ENCODE data around the gene IMP4. TPM values are rescaled to one million over a fixed set of nuclear protein-coding genes. Genes with fewer than 3 reads are reported as not detected.

Gene IMP4
- total and polyA plus RNA-seq, 2 donors (not counting 1 experiment from before 2014, with no cell fraction given), result 102 to 164 TPM

- WGBS (ENCODE audit: insufficient coverage), result 10% methylated on average over 4 of the region's 7 CpGs
- peaks cover 41% of the 10 kb centered on the region for H3K4me1 Mint-ChIP-seq
- Histone ChIP-seq H3K79me2 (ENCODE audit: control insufficient read depth, insufficient read depth, low read length) (no peaks in the 10 kb centered on the region), H3K36me3 (replicated peaks in 1 of 2; ENCODE audit: control extremely low read depth in 1 of 2, control insufficient read depth in 1 of 2, extremely low read depth in 1 of 2, insufficient read depth in 2 of 2, low read length in 1 of 2) (peaks cover 0 to 13% of the 10 kb centered on the region in 2 experiments), H3K9ac (ENCODE audit: low read length) (no peak overlapping the region), H3K27me3 (replicated peaks in 1 of 4; ENCODE audit: control extremely low read depth in 1 of 4, control insufficient read depth in 3 of 4, insufficient read depth in 4 of 4, low read length in 3 of 4) (peaks cover 0 to 7% (median 3%) of the 10 kb centered on the region in 4 experiments), H4K20me1 (ENCODE audit: control insufficient read depth, insufficient read depth, low read length, poor library complexity, severe bottlenecking) (no peaks in the 10 kb centered on the region), H3K4me3 (ENCODE audit: control extremely low read depth in 1 of 5, extremely low read depth in 1 of 5, insufficient read depth in 1 of 5, low read depth in 2 of 5, low read length in 4 of 5) (no peak overlapping the region), H3K9me3 (ENCODE audit: control extremely low read depth in 1 of 3, control insufficient read depth in 2 of 3, insufficient read depth in 1 of 3, low read length in 2 of 3) (no peaks in the 10 kb centered on the region), H3K27ac (ENCODE audit: low read length in 2 of 2) (no peak overlapping the region), H3K4me2 (replicated peaks; ENCODE audit: low read depth, low read length, poor library complexity, severe bottlenecking) (peak overlapping the region; percentile 2), H3K4me1 (ENCODE audit: control insufficient read depth in 2 of 2, insufficient read depth in 2 of 2, low read length in 2 of 2) (peaks cover 9 to 38% of the 10 kb centered on the region in 2 donors), H2AFZ (ENCODE audit: insufficient read depth, low read depth, low read length, poor library complexity, severe bottlenecking) (no peak overlapping the region)
- ATAC-seq (ENCODE audit: low read depth) (no peak), DNase-seq (no peak)
- intact Hi-C loops (cut with micrococcal nuclease), result loop anchor here (10.0 kb wide), 1 partner anchor 73 kb away; no protein-coding TSS in a partner anchor
- no peaks in the 10 kb centered on the region for H3K9me3 Mint-ChIP-seq (ENCODE audit: insufficient read depth)
- peak overlapping the region; percentile 52 for H3K4me3 Mint-ChIP-seq
- no peak for TF ChIP-seq CTCF (IDR thresholded peaks at IDR 0.05)
- no peak for TF ChIP-seq EZH2 (IDR thresholded peaks at IDR 0.05; ENCODE audit: borderline replicate concordance, insufficient read depth, low read depth, low read length, poor library complexity, severe bottlenecking)
- POLR2A ChIA-PET, result interaction anchor here (2.0 kb wide), 1 partner anchor 9 kb away, joined by 6 read pairs; the partner anchor contains the start of gene IMP4
- no peak overlapping the region for H3K27ac Mint-ChIP-seq
- no peaks in the 10 kb centered on the region for H3K27me3 Mint-ChIP-seq
- CTCF ChIA-PET, result interaction anchor here (2.6 kb wide), 1 partner anchor 10 kb away, joined by 17 read pairs; the partner anchor contains the start of gene IMP4
Observed at GRCh38 chr2:130352237-130352636, 9.5 kb downstream of the IMP4 start.

- H3K27ac Mint-ChIP-seq, result no peak overlapping the region
- intact Hi-C loops (cut with micrococcal nuclease), result loop anchor here (10.0 kb wide), 1 partner anchor 71 kb away; no protein-coding TSS in a partner anchor
- Histone ChIP-seq H3K4me3 (ENCODE audit: control extremely low read depth in 1 of 5, extremely low read depth in 1 of 5, insufficient read depth in 1 of 5, low read depth in 2 of 5, low read length in 4 of 5) (no peak overlapping the region), H3K27ac (ENCODE audit: low read length in 2 of 2) (no peak overlapping the region), H3K27me3 (replicated peaks in 1 of 4; ENCODE audit: control extremely low read depth in 1 of 4, control insufficient read depth in 3 of 4, insufficient read depth in 4 of 4, low read length in 3 of 4) (peaks cover 0 to 7% (median 3%) of the 10 kb centered on the region in 4 experiments), H2AFZ (ENCODE audit: insufficient read depth, low read depth, low read length, poor library complexity, severe bottlenecking) (no peak overlapping the region), H3K79me2 (ENCODE audit: control insufficient read depth, insufficient read depth, low read length) (no peaks in the 10 kb centered on the region), H3K36me3 (replicated peaks in 1 of 2; ENCODE audit: control extremely low read depth in 1 of 2, control insufficient read depth in 1 of 2, extremely low read depth in 1 of 2, insufficient read depth in 2 of 2, low read length in 1 of 2) (peaks cover 0 to under 1% of the 10 kb centered on the region in 2 experiments), H4K20me1 (ENCODE audit: control insufficient read depth, insufficient read depth, low read length, poor library complexity, severe bottlenecking) (no peaks in the 10 kb centered on the region), H3K9me3 (ENCODE audit: control extremely low read depth in 1 of 3, control insufficient read depth in 2 of 3, insufficient read depth in 1 of 3, low read length in 2 of 3) (no peaks in the 10 kb centered on the region), H3K4me2 (replicated peaks; ENCODE audit: low read depth, low read length, poor library complexity, severe bottlenecking) (no peak overlapping the region), H3K9ac (ENCODE audit: low read length) (no peak overlapping the region), H3K4me1 (ENCODE audit: control insufficient read depth in 2 of 2, insufficient read depth in 2 of 2, low read length in 2 of 2) (peaks cover 9 to 31% of the 10 kb centered on the region in 2 donors)
- ATAC-seq (ENCODE audit: low read depth), result no peak
- ChIA-PET CTCF (interaction anchor here (1.7 to 4.2 kb wide), 2 partner anchors 10 to 19 kb away, joined by 5 to 31 read pairs; partner anchors contain the start of gene IMP4), POLR2A (no interaction called here)
- TF ChIP-seq CTCF (IDR thresholded peaks at IDR 0.05), result no peak
- TF ChIP-seq EZH2 (IDR thresholded peaks at IDR 0.05; ENCODE audit: borderline replicate concordance, insufficient read depth, low read depth, low read length, poor library complexity, severe bottlenecking), result no peak
- no peak overlapping the region for H3K4me3 Mint-ChIP-seq
- no peaks in the 10 kb centered on the region for H3K9me3 Mint-ChIP-seq (ENCODE audit: insufficient read depth)
- DNase-seq, result peak; percentile 3
- H3K4me1 Mint-ChIP-seq, result peaks cover 33% of the 10 kb centered on the region
- over 99% methylated on average over 6 of the region's 7 CpGs for WGBS (ENCODE audit: insufficient coverage)
- no peaks in the 10 kb centered on the region for H3K27me3 Mint-ChIP-seq
Observed at GRCh38 chr2:130353291-130354138, 10.8 kb downstream of the IMP4 start.

Measured in B cell (primary cell).